ENCODE measurements around the gene TIGD1.
"Not testable (repeated sequence)": the region's sequence is repeated elsewhere in the genome, so short reads cannot be mapped to it uniquely, and the experiment has no call there.

The TIGD1 gene

DNA sequence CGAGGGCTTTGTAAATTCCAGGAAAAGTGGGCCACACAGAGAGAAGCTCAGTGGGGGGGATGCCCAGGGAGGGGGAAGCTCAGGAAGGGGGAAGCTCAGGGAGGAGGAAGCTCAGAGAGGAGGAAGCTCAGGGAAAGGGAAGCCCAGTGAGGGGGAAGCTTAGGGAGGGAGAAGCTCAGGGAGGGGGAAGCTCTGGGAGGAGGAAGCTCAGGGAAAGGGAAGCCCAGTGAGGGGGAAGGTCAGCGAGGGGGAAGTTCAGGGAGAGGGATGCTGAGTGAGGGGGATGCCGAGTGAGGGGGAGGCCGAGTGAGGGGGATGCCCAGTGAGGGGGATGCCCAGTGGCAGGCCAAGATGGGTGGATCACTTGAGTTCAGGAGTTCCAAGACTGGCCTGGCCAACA is 11.7 kb downstream of the TIGD1 start:
- no peak for DNase-seq

DNA sequence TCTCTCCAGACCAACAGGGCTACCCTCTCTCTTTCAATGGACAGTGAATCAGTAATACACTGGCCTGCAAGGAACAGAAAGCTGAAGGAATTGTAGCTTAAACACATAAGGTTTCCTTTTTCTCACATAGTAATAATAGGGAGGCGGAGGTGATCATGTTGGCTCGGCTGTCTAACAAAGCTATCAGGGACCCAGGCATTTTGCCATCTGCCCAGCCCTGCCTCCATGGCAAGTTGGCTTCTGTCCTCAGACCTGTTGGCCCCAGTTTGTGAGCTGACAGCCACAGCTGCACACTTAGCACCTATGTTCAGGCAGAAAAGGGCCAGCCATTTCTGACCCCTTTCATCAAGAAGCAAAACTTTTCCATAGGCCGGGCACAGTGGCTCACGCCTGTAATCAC is 12.9 kb downstream of the TIGD1 start:
- DNase-seq, result no peak

DNA sequence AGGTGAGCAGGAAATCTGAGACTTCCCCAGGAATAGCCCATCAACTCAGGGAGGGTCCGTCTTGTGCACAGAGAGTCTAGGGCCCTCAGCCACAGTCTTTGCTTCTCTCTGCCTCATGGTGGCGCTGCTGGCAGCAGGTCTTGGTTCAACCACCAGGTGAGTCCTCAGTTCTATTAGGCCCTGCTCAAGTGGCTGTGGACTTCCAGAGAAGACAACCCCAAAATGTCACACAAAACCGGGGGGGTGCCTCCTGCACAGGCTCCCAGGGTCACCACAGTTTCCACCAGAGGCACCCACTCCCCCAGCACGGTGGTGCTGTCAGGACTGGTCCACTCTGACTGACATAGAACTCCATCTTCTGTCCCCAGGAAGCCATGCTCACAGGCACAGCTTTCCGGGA is 13.3 kb downstream of the TIGD1 start:
- DNase-seq, result no peak

DNA sequence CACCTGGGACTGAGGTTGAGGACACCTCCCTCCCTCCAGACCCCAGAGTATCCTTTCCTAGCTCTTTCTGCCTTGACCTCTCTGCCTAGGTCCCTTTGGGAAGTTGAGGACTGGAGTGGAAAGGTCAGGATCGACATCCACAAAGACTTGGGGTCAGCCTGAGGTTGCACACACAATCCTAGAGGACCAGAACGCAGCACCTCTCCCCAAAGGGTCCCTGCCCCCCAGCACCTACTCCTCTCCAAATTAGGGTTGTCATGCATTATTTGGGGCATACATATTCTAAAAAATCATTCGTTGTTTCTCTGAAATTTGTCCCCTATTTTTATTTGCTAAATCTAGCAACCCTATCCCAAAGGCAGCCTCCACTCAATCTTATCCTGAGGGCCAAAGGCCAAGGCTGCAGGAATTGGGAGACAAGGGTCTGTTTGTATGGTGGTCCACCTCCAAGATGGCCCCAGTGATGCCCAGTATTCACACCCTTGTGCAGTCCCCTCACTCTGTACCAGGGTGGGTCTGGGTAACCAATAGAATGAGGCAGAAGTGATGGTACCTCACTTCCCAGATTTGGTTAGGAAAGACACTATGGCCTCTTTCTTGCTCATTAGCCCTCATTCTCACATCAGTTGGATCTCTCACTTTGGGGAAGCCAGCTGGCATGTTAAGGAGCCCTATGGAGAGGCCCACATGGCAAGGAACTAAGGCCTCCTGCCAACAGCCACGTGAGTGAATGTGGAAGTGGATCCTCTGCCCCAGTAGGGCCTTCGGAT is 14.4 kb downstream of the TIGD1 start:
- no peak for DNase-seq

DNA sequence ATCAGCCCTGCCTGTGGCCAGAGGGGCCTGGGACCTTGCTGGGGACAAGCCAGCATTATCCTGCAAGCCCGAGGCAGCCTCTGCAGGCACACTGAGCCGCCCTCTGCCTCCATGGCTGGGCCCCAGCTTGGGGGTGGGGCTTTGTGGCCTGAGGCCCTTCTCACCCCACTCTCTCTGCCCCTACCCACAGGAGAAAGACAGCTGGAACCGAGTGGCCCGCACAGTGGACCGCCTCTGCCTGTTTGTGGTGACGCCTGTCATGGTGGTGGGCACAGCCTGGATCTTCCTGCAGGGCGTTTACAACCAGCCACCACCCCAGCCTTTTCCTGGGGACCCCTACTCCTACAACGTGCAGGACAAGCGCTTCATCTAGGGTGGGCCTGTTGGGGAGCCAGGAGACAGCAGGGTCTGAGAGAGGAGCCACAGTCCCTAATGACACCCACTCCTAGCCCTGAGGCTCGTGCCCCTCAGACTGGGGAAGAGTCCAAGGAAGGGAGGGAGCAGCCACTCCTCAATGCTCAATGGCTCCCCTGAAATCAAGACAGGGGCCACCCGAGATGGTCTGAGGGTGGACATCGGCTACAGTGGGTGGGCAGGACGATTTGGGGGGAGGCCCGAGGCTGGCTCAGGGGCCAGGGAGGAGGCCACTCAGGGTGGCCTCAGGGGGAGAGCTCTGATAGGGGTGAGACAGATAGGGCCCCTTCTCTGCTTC is 15.3 kb downstream of the TIGD1 start:
- no peak for DNase-seq

DNA sequence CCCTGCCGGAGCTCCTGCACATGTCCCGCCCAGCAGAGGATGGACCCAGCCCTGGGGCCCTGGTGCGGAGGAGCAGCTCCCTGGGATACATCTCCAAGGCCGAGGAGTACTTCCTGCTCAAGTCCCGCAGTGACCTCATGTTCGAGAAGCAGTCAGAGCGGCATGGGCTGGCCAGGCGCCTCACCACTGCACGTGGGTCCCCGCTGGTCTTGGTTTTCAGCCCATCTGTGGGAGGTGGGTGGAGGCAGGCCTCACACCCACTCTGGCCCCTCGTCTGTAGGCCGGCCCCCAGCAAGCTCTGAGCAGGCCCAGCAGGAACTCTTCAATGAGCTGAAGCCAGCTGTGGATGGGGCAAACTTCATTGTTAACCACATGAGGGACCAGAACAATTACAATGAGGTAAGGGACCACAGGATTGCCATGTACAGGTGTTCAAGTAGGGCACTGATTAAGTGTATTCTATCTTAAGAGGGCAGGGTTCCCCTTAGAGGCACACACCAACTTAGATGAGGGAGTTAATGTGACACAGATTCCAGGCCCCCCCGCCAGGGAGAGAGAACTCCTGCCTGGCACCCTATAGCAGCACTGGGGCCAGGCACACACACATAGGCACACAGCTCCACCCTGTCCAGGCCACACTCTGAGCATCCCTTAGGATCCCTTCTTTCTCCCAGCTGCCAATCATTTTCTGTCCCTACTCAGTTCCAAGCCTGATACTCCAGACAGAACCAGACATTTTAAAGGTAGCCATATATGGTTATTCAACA is 16.2 kb downstream of the TIGD1 start:
- no peak for DNase-seq

DNA sequence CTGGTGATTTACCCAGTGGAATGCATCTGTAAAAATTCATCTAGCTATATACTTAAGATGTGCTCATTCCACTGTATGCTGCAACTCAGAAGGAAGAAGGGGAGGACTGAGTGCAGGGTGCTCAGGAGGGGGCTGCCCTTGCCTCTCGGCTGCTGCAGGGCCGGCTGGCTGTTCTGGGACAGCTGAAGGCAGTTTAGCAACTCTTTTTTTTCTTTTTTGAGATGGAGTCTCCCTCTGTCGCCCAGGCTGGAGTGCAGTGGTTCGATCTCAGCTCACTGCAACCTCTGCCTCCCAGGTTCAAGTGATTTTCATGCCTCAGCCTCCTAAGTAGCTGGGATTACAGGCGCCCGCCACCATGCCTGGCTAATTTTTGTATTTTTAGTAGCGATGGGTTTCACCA is 17.5 kb downstream of the TIGD1 start:
- DNase-seq, result not testable (repeated sequence)

DNA sequence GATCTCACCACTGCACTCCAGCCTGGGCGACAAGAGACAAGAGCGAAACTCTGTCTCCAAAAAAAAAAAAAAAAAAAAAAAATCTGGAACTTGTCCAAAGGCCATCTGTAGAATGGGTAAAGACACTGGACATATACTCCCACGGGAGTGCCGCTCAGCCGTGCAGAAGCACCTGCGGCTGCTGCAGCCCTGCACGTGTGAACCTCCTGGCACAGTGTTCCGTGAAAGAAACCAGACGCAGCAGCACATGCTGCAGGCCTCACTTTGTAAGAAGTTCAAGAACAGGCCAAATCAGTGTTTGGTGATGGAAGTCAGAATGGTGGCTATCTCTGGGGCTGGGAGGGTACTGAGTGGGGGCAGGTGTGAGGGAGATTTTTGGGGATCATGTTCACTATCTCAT is 17.9 kb downstream of the TIGD1 start:
- DNase-seq, result no peak

DNA sequence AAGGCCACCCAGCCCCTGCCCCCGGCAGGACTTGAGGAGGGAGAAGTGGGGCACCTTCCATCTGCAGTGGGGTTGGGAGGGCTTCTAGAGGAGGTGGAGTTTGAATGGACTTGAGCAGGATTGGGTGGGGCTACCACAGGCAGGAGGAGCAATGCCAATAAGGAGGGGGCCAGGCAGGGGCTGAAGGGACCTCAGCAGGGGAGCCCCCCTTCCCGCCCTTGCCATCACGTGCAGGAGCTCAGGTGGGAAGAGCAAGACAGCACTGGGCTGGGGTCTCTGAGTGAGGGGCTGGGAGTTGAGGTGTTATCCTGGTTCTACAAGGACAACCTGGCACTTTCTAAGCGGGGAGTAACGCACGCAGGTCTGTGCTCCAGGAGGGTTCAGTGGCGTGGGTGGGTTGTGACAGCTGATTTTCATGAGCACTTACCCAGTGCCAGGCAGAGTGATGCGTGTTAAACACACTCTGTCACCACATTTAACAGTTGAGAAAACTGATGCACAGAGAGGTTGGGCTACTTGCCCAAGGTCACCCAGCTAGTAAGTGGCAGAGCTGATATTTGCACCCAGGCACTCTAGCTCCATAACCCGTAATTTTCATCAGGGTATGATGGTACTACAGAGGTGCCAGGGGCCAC is 19.6 kb downstream of the TIGD1 start:
- no peak for DNase-seq

DNA sequence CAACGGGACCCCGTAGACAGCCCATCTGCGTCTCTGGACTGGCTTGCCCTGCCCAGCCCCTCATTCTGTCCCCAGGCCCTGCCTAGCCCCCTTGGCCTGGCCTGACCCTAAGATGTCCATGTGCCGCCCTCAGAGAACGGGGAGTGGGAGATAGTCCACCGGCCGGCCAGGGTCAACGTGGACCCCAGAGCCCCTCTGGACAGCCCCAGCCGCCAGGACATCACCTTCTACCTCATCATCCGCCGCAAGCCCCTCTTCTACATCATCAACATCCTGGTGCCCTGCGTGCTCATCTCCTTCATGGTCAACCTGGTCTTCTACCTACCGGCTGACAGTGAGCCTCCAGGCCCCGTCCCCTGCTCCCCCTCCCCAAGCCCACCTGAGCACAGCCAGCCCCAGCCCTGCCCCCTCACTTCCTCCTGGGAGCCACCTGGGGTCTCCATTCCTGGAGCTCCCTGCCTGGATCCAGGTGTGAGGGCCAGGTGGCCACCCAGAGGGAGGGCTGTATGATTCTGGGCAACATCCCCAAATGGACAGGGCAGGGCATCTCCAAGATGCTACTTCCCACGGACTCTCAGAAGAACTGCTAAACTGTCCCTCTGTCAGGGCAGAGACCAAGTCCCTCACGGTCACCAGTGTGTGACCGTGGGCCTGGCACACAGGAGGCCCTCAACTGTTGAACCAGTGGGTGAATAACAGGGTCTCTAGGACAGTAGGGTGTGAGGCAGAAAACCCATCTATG is 20.4 kb downstream of the TIGD1 start:
- DNase-seq, result no peak

DNA sequence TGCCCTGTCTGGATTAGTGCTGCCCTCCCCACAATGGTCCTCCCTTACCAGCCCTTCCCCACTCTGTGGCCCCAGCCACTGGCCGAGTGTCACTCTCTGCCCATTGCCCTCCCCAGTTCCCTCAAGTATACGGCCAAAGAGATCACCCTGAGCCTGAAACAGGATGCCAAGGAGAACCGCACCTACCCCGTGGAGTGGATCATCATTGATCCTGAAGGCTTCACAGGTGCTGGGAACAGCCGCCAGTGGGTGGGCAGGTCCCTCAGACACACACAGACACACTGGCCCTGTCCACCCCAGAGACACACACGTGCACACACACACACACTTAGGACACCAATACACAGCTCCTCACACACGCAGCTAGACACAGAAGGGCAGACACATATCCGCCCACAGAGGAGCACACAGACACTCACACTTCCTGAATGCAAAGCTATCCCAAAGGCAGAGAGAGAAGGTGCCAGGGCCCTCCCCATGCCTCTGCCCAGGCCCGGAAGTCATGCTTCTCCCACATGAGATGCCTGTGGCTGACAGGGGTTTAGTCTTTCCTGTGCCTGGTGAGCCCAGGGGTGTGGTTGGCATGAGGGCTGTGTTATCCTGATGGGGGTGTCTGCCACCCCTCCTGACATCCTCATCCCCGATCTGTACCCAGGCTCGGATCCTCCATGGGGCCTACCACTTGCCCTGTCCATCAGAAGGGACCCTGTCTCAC is 21.5 kb downstream of the TIGD1 start:
- no peak for DNase-seq

DNA sequence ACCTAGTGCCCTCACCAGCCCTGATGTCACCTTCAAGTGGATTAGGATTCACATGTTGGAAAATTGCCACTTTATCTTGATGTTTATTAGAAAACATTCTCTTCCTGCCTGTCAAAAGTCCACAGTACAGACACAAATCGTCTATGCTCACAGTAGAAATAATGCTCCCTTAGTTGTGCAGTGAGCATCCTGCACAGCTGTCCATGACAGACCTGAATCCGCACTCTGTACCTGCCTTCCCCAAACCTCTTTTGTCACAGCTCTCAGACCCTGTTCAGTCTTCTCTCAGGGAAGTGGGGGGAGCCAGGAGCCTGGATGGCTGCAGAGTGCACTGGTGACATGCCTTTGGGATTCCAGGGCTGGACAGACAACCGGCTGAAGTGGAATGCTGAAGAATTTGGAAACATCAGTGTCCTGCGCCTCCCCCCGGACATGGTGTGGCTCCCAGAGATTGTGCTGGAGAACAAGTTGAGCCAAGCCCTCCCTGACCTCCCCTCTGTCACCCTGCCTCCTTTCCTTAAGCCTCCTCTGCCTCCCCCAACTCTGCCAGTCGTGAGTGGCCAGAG is 22.4 kb downstream of the TIGD1 start:
- no peak for DNase-seq

DNA sequence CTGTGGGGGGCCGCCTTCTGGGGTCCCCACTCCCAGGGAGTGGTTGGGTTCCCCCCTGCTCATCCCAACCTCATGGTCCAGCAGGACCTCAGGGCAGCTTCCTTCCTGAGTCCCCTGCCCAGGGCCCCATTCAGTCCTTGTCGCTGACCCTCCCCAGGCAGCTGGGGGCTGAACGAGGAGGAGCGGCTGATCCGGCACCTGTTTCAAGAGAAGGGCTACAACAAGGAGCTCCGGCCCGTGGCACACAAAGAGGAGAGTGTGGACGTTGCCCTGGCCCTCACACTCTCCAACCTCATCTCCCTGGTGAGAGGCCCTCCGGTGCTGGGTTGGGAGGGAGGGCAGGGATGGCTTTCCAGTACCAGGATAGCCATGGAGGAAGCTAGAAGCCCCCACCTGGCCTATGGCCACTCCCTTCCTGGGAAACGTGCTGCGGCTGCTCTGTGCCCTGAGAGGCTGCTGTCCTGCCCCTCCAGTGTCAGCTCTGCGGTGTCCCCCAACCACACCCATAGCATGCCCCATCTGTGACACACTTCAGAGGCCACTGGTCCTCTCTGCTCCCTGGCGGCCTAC is 23.9 kb downstream of the TIGD1 start:
- no peak for DNase-seq

DNA sequence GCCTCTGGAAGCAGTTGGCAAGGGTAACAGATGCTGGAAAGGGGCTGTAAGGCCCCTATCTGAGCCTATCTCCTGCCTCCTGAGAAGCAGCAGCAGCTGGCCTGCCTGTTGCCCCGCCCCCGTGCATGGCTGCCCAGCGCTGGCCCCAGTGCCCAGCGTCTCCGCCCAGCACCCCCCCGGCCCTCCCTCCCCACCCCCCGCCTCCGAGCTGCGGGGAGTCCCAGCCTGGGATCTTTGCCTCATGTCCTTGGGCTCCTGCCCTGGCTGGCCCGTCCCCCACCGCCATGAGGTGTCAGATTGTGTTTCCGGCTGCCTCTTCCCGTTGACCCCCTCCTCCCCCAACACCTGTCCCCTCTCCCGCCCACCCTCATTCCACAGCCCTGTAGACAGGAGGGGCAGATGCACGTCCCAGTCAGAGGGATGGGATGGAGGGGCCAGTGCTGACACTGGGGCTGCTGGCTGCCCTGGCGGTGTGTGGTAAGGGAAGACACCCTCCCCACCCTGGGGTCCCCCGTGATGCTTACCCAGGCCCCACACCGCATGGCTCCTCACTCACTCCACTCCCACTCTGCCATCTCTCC is 24.5 kb downstream of the TIGD1 start, which contains the start of gene CHRND:
CHRND (plus strand) TSS at position 370 of the 581 bp plus-strand sequence; CDS start at position 426, 56 bp downstream.
- DNase-seq, result no peak

DNA sequence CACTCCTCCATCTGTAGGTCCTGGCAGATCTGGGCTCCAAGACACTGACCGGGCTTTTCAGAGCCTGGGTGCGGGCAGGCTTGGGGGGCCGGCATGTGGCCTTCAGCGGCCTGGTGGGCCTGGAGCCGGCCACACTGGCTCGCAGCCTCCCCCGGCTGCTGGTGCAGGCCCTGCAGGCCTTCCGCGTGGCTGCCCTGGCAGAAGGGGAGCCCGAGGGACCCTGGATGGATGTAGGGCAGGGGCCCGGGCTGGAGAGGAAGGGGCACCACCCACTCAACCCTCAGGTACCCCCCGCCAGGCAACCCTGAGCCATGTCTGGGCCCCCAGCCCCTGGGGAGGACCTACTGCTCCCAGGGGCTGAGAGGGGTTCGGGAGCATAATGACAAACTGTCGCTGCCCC is 25.2 kb downstream of the TIGD1 start:
- no peak for DNase-seq

DNA sequence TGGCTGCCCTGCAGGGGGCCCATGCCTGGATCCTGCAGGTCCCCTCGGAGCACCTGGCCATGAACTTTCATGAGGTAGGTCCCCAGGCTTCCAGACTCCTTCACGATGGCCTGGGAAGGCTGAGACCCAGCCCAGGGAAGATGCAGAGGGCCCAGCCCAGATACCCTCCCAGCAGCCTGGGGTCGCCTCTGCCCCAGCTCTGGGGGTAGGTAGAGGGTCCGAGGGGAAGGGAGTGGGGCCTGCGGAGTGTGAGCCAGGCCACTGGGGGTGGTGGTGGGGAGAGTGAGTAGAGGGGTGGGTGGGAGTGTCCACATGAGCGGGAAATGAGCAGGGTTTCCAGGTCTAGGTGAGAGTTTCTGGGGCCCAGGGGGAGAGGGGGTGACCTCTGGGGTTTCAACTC is 25.6 kb downstream of the TIGD1 start:
- DNase-seq, result no peak

DNA sequence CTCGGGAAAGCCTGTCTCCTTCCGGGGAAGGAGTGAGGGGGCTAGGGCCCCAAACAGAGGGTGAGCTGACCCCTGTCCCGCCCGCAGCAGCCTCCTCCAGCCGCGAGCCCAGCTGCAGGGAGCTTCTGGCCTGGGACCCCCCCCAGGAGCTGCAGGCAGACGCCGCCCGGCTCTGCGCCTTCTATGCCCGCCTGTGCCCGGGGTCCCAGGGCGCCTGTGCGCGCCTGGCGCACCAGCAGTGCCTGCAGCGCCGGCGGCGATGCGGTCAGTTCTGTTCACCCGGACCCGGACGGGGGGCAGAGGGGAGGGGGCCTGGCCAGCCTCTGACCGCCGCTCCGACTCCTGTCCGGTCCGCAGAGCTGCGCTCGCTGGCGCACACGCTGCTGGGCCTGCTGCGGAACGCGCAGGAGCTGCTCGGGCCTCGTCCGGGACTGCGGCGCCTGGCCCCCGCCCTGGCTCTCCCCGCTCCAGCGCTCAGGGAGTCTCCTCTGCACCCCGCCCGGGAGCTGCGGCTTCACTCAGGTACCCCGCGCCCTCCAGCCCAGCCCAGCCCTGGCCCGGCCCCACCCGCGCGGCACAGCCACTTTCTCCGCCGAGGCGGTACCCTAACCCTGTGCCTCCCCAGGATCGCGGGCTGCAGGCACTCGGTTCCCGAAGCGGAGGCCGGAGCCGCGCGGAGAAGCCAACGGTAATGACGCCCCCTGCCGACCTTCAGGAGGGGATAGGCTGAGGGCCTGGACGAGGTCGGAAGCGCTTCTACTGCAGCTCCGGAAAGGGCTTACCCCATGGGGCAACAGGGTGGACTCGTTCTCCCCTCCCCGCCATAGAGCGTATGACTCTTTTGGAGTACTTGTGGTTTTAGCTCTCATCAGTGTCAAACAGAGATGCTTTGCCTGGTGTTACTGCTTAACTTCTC is 26.4 kb downstream of the TIGD1 start:
- peak; percentile 38 for DNase-seq

DNA sequence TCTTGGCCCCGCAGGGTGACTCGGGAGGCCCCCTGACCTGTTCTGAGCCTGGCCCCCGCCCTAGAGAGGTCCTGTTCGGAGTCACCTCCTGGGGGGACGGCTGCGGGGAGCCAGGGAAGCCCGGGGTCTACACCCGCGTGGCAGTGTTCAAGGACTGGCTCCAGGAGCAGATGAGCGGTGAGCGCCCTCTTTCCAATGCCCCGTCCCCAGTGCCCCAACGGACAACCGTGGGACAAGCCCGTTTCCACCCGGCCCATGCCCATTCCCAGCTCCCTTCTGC is 27.0 kb downstream of the TIGD1 start:
- no peak for DNase-seq

DNA sequence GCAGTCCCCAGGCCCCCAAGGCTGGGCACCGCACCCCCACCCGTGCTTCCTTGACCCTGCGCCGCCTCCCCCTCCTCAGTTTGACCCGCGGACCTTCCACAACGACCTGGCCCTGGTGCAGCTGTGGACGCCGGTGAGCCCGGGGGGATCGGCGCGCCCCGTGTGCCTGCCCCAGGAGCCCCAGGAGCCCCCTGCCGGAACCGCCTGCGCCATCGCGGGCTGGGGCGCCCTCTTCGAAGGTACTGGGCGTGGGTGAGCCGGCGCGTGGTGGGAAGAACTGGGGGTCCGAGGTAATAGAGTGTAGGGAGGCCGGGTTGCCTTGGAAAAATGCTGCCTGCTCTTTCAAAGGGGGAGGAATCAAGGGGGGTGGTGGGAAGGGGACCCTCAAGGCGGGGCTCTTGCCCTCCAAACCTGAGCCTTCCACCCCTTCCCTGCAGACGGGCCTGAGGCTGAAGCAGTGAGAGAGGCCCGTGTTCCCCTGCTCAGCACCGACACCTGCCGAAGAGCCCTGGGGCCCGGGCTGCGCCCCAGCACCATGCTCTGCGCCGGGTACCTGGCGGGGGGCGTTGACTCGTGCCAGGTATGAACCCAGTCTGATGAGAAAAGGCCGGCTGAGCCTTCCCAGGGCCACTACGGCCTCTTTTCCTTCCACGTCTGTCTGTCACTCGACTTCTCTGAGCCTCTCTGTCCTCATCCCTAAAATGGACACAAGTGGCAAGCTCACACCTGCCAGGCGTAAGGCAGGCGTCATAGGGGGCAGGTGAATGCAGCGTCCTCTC is 27.5 kb downstream of the TIGD1 start:
- DNase-seq, result no peak
